Activated naive CD4-positive, alpha-beta T cell (primary cell): ENCODE results near the gene C5.
A peak's percentile ranks its signal among the peaks of the same experiment; 100 is the strongest.

ENCODE experiments used
- DNase-seq, 4 experiments: peaks; one replicate each; lab custom pipeline; 2025; lab: John Stamatoyannopoulos, UW

The C5 gene

GRCh38 chr9:120910643-120911042 is 139.4 kb downstream of the C5 start:
- no peak for DNase-seq

GRCh38 chr9:120909904-120910303 is 140.2 kb downstream of the C5 start:
- peak in 1 of 4 experiments; percentile 19 for DNase-seq

- no peak for DNase-seq
Measured at GRCh38 chr9:120905315-120906164, 144.5 kb downstream of the C5 start.

GRCh38 chr9:120904978-120905301 is 145.1 kb downstream of the C5 start:
- DNase-seq: no peak

- DNase-seq: peak in 2 of 4 experiments; percentile 47 to 58
Measured at GRCh38 chr9:120904061-120904977, 145.8 kb downstream of the C5 start.

GRCh38 chr9:120902569-120903535 is 147.2 kb downstream of the C5 start:
- DNase-seq: no peak
